ENCODE data around the gene CCBE1. TPM values are rescaled to one million over a fixed set of nuclear protein-coding genes. Genes with fewer than 3 reads are reported as not detected.

CCBE1 gene
- total and polyA plus RNA-seq, 9 of the 15 experiments (the other 6 are each of a cell fraction or from before 2014, with no cell fraction given): 0.20 TPM; not detected in 8

GRCh38 chr18:59469463-59470180 lies 227.6 kb downstream of the CCBE1 start (continued):
- TF ChIP-seq MGA (IDR thresholded peaks at IDR 0.05) (no peak), CBX5 (IDR thresholded peaks at IDR 0.05; ENCODE audit: borderline replicate concordance, low read depth) (no peak), ZNF224 (CRISPR knock-in tag; IDR thresholded peaks at IDR 0.05) (no peak), CREB5 (CRISPR knock-in tag; IDR thresholded peaks at IDR 0.05) (no peak), REST (IDR thresholded peaks at IDR 0.05; ENCODE audit: borderline replicate concordance) (no peak), REST (CRISPR knock-in tag; IDR thresholded peaks at IDR 0.05; ENCODE audit: low read depth) (no peak)
